ENCODE results near the gene ST3GAL5. TPM values are rescaled to one million over a fixed set of nuclear protein-coding genes. Genes with fewer than 3 reads are reported as not detected.

ST3GAL5 gene
- total and polyA plus RNA-seq, 2 experiments from 2014 or later = 3.2 to 7.9 TPM

DNA sequence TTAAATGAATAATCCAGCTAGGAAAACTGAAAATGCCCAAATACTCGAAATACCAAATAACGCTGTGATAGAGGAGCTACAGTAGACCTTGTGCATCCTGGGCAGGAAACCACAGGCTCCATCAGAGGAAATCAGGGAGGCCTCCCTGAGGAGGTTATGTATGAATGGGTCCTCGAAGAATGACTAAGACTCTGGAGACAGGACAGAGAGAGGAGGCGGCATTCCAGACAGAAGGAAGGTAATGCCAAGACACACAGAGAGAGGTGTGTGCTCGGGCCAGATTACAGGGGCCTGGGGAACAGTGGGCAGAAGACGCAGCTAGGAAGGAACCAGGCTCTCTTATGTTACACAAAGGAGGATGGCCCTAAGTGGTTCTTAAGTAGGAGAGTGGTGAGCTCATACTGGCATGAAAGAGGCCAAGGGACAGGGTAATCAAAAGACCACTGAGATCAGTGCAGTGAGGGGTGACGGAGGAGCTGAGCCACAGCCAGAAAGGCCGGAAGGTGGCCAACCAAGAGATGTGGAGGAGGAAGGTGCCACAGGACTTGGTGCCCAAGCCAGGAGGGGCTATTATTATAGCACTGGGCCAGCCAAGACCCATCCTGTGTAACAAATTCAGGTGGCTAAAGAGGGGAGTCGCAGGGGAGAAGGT is 9.9 kb downstream of the ST3GAL5 start (continued):
- TF ChIP-seq NANOG (IDR thresholded peaks at IDR 0.05; ENCODE audit: borderline replicate concordance) (no peak), ZNF114 (CRISPR knock-in tag; IDR thresholded peaks at IDR 0.05) (no peak), ZNF331 (CRISPR knock-in tag; IDR thresholded peaks at IDR 0.05; ENCODE audit: low read depth) (no peak), STAT1 (IDR thresholded peaks at IDR 0.05; ENCODE audit: unreplicated experiment) (no peak)
- TF ChIP-seq, protein P1, sequence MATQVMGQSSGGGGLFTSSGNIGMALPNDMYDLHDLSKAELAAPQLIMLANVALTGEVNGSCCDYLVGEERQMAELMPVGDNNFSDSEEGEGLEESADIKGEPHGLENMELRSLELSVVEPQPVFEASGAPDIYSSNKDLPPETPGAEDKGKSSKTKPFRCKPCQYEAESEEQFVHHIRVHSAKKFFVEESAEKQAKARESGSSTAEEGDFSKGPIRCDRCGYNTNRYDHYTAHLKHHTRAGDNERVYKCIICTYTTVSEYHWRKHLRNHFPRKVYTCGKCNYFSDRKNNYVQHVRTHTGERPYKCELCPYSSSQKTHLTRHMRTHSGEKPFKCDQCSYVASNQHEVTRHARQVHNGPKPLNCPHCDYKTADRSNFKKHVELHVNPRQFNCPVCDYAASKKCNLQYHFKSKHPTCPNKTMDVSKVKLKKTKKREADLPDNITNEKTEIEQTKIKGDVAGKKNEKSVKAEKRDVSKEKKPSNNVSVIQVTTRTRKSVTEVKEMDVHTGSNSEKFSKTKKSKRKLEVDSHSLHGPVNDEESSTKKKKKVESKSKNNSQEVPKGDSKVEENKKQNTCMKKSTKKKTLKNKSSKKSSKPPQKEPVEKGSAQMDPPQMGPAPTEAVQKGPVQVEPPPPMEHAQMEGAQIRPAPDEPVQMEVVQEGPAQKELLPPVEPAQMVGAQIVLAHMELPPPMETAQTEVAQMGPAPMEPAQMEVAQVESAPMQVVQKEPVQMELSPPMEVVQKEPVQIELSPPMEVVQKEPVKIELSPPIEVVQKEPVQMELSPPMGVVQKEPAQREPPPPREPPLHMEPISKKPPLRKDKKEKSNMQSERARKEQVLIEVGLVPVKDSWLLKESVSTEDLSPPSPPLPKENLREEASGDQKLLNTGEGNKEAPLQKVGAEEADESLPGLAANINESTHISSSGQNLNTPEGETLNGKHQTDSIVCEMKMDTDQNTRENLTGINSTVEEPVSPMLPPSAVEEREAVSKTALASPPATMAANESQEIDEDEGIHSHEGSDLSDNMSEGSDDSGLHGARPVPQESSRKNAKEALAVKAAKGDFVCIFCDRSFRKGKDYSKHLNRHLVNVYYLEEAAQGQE (IDR thresholded peaks at IDR 0.05; ENCODE audit: unreplicated experiment) = no peak

DNA sequence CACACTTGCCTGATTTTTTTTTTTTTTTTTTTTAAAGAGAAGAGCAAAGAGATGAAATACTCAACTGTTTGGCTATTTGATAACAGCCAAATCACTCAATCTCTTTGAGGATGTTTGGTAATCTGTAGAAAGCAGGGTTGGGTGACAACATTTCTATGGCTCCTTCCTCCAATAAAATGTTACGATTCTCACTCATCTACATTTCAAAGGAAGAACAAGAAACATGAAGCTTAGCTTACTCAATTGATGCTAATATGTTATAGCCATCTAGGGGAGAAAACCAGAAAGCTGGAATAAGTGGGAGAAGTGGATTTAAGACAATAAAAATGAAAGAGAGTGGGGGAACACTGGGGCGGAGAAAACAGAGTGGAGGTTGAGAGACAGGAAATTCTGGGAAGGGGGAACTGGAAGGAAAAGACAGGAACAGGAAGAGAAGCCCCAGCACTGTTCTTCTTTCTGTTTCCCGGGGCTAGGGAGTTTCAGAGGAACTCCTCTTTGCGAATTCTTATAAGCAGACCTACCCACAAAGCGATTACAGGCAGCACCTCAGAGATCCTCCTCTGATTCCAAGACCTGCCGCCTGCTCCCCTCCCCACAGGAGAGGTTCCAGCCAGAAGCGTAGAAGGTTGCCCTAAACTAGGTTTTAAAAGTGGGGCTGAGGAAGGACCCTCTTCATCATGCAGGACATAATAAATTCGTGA is 13.3 kb downstream of the ST3GAL5 start:
- no peak overlapping the region for H3K4me3 Mint-ChIP-seq
- TF ChIP-seq ZNF331 (CRISPR knock-in tag; IDR thresholded peaks at IDR 0.05; ENCODE audit: low read depth) (no peak), CREB1 (CRISPR knock-in tag; IDR thresholded peaks at IDR 0.05; ENCODE audit: low read depth) (no peak), ETS1 (IDR thresholded peaks at IDR 0.05) (no peak), STAT1 (IDR thresholded peaks at IDR 0.05; ENCODE audit: unreplicated experiment) (no peak), EZH2phosphoT487 (IDR thresholded peaks at IDR 0.05; ENCODE audit: unreplicated experiment) (no peak), EZH2 (IDR thresholded peaks at IDR 0.05; ENCODE audit: low read depth, unreplicated experiment) (no peak), JUNB (IDR thresholded peaks at IDR 0.05; ENCODE audit: unreplicated experiment) (no peak)
- TF ChIP-seq, protein P2, sequence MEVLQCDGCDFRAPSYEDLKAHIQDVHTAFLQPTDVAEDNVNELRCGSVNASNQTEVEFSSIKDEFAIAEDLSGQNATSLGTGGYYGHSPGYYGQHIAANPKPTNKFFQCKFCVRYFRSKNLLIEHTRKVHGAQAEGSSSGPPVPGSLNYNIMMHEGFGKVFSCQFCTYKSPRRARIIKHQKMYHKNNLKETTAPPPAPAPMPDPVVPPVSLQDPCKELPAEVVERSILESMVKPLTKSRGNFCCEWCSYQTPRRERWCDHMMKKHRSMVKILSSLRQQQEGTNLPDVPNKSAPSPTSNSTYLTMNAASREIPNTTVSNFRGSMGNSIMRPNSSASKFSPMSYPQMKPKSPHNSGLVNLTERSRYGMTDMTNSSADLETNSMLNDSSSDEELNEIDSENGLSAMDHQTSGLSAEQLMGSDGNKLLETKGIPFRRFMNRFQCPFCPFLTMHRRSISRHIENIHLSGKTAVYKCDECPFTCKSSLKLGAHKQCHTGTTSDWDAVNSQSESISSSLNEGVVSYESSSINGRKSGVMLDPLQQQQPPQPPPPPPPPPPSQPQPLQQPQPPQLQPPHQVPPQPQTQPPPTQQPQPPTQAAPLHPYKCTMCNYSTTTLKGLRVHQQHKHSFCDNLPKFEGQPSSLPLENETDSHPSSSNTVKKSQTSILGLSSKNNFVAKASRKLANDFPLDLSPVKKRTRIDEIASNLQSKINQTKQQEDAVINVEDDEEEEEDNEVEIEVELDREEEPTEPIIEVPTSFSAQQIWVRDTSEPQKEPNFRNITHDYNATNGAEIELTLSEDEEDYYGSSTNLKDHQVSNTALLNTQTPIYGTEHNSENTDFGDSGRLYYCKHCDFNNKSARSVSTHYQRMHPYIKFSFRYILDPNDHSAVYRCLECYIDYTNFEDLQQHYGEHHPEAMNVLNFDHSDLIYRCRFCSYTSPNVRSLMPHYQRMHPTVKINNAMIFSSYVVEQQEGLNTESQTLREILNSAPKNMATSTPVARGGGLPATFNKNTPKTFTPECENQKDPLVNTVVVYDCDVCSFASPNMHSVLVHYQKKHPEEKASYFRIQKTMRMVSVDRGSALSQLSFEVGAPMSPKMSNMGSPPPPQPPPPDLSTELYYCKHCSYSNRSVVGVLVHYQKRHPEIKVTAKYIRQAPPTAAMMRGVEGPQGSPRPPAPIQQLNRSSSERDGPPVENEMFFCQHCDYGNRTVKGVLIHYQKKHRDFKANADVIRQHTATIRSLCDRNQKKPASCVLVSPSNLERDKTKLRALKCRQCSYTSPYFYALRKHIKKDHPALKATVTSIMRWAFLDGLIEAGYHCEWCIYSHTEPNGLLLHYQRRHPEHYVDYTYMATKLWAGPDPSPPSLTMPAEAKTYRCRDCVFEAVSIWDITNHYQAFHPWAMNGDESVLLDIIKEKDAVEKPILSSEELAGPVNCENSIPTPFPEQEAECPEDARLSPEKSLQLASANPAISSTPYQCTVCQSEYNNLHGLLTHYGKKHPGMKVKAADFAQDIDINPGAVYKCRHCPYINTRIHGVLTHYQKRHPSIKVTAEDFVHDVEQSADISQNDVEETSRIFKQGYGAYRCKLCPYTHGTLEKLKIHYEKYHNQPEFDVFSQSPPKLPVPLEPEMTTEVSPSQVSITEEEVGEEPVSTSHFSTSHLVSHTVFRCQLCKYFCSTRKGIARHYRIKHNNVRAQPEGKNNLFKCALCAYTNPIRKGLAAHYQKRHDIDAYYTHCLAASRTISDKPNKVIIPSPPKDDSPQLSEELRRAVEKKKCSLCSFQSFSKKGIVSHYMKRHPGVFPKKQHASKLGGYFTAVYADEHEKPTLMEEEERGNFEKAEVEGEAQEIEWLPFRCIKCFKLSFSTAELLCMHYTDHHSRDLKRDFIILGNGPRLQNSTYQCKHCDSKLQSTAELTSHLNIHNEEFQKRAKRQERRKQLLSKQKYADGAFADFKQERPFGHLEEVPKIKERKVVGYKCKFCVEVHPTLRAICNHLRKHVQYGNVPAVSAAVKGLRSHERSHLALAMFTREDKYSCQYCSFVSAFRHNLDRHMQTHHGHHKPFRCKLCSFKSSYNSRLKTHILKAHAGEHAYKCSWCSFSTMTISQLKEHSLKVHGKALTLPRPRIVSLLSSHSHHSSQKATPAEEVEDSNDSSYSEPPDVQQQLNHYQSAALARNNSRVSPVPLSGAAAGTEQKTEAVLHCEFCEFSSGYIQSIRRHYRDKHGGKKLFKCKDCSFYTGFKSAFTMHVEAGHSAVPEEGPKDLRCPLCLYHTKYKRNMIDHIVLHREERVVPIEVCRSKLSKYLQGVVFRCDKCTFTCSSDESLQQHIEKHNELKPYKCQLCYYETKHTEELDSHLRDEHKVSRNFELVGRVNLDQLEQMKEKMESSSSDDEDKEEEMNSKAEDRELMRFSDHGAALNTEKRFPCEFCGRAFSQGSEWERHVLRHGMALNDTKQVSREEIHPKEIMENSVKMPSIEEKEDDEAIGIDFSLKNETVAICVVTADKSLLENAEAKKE (CRISPR knock-in tag; IDR thresholded peaks at IDR 0.05) = no peak

More for the DNA sequence above, 13.3 kb downstream of the ST3GAL5 start:
- H3K27me3 Mint-ChIP-seq (ENCODE audit: insufficient read depth, low read depth, poor library complexity) = peaks cover 3% of the 10 kb centered on the region
- Histone ChIP-seq H4K20me1 (replicated peaks; ENCODE audit: insufficient read depth) (peaks cover 7% of the 10 kb centered on the region), H3K4me2 (0 out of 2 replicates have a peak overlapping the region, but pooled peaks have one; percentile 49), H3K9me2 (ENCODE audit: insufficient read depth) (no peaks in the 10 kb centered on the region), H3F3A (replicated peaks; ENCODE audit: low read depth) (no peaks in the 10 kb centered on the region), H3K27me3 (ENCODE audit: insufficient read depth) (no peaks in the 10 kb centered on the region), H3K4me1 (ENCODE audit: insufficient read depth) (peaks cover 12% of the 10 kb centered on the region; the same call in 1 of the 2 replicates), H3K79me2 (replicated peaks; ENCODE audit: insufficient read depth) (no peaks in the 10 kb centered on the region), H3K27ac (ENCODE audit: low read depth) (peak overlapping the region; percentile 14; the same call in 1 of the 2 replicates), H2AFZ (no peak overlapping the region), H3K36me3 (ENCODE audit: insufficient read depth) (no peaks in the 10 kb centered on the region), H3K4me3 (no peak overlapping the region)
- no peak overlapping the region for H3K27ac Mint-ChIP-seq
- H3K4me1 Mint-ChIP-seq = peaks cover 16% of the 10 kb centered on the region
- H3K36me3 Mint-ChIP-seq (ENCODE audit: low read depth) = no peaks in the 10 kb centered on the region
- no peak for ATAC-seq
- H3K9me3 Mint-ChIP-seq = no peaks in the 10 kb centered on the region; the same call in 2 of the 3 replicates
- peak; percentile 15 for DNase-seq (ENCODE audit: low spot score)

Measured in GM23338 (cell line).